Measurements from ENCODE around the gene FOSL1.

DNA sequence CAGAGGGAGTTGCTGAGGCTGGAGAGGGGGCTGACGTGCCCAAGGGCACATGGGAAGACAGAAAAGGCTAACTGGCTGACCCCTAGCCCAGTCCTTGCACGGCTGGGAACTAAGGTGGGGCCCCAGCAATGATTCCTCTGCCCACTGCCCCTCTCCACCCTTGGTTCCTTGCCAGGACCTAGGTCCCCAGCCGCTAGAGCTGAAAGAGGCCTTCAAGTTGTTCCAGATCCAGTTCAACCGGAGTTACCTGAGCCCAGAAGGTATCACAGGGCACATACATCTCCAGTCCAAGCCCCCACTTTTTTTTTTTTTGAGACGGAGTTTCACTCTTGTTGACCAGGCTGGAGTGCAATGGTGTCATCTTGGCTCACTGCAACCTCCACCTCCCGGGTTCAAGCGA lies 20.2 kb downstream of the FOSL1 start:
- TF ChIP-seq, protein P1, sequence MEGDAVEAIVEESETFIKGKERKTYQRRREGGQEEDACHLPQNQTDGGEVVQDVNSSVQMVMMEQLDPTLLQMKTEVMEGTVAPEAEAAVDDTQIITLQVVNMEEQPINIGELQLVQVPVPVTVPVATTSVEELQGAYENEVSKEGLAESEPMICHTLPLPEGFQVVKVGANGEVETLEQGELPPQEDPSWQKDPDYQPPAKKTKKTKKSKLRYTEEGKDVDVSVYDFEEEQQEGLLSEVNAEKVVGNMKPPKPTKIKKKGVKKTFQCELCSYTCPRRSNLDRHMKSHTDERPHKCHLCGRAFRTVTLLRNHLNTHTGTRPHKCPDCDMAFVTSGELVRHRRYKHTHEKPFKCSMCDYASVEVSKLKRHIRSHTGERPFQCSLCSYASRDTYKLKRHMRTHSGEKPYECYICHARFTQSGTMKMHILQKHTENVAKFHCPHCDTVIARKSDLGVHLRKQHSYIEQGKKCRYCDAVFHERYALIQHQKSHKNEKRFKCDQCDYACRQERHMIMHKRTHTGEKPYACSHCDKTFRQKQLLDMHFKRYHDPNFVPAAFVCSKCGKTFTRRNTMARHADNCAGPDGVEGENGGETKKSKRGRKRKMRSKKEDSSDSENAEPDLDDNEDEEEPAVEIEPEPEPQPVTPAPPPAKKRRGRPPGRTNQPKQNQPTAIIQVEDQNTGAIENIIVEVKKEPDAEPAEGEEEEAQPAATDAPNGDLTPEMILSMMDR (IDR thresholded peaks at IDR 0.05; ENCODE audit: low read length) = no peak
- TF ChIP-seq EZH2 (IDR thresholded peaks at IDR 0.05; ENCODE audit: borderline replicate concordance, low read length) = no peak
